ENCODE measurements around the gene CPS1.

- no peak for TF ChIP-seq POLR2AphosphoS5 (IDR thresholded peaks at IDR 0.05; ENCODE audit: low read depth, low read length)
- TF ChIP-seq REST (IDR thresholded peaks at IDR 0.05; ENCODE audit: insufficient read depth in 1 of 2, low read depth in 2 of 2, low read length in 2 of 2): no peak
- TF ChIP-seq SIN3A (IDR thresholded peaks at IDR 0.05; ENCODE audit: borderline replicate concordance, insufficient read depth, low read length): no peak
- no peak for TF ChIP-seq TAF1 (IDR thresholded peaks at IDR 0.05; ENCODE audit: borderline replicate concordance, insufficient read depth, low read length)
- TF ChIP-seq FOXP2 (optimal IDR thresholded peaks at IDR 0.05; ENCODE audit: borderline replicate concordance, extremely low read depth, extremely low read length, insufficient read depth): no peak
These were observed 5.1 kb downstream of the CPS1 start for GRCh38 chr2:210561475-210561874.

Measured in PFSK-1 (cell line).